Stomach (tissue), 9 donors: ENCODE data around the gene TRO. TPM values are rescaled to one million over a fixed set of nuclear protein-coding genes. Genes with fewer than 3 reads are reported as not detected.

Experiments used
- DNase-seq, 2 donors: peaks; one replicate each; pipeline versions ENCODE4 v3.0.0 to v3.0.0-alpha.2; 2013 to 2019
- H3K27ac ChIP-seq, 5 donors: fragments of 200-600 bp in 4 of 5; sonication (generic) in 4 of 5; one replicate each; pipeline ENCODE4 v1.5.1; 2013 to 2019; ENCODE audit warnings: mild to moderate bottlenecking in 1 of 5, moderate library complexity in 1 of 5
- H3K27me3 ChIP-seq, 3 donors: fragments of 200-600 bp; sonication (generic); one replicate each; pipeline ENCODE4 v1.5.1; 2017 to 2019; ENCODE audit warnings: mixed run types in 1 of 3
- H3K36me3 ChIP-seq, 4 donors: fragments of 200-600 bp; sonication (generic); 1 replicate in 3 of 4; 2 replicates in 1 of 4; pipeline ENCODE4 v1.5.1; 2016 to 2019
- H3K4me1 ChIP-seq, 4 donors: fragments of 200-600 bp; sonication (generic); one replicate each; pipeline ENCODE4 v1.5.1; 2016 to 2019
- H3K4me3 ChIP-seq, 4 donors: fragments of 200-600 bp; sonication (generic) in 3 of 4; one replicate each; pipeline ENCODE4 v1.5.1; 2016 to 2019; ENCODE audit warnings: mild to moderate bottlenecking in 1 of 4
- H3K9me3 ChIP-seq, 4 donors: fragments of 200-600 bp; sonication (generic); one replicate each; pipeline ENCODE4 v1.5.1; 2016 to 2019
- EP300 ChIP-seq: sonication (generic); formaldehyde crosslinking; IDR thresholded peaks from one replicate; pipeline ENCODE4 v1.6.1; 2017; ENCODE audit warnings: antibody characterized with exemption
- POLR2A ChIP-seq, 4 donors: fragments of 450-650 bp; IDR thresholded peaks; one replicate each; pipeline ENCODE4 v1.6.1; 2016; ENCODE audit warnings: antibody characterized with exemption in 4 of 4, control low read depth in 2 of 4, mild to moderate bottlenecking in 1 of 4, moderate library complexity in 1 of 4
- POLR2AphosphoS5 ChIP-seq, 3 donors: sonication (generic); formaldehyde crosslinking; IDR thresholded peaks; one replicate each; pipeline ENCODE4 v1.6.1; 2016; ENCODE audit warnings: antibody characterized with exemption in 3 of 3
- WGBS, 5 donors: extraction: QIAGEN DNeasy Blood & Tissue Kit in 3 of 5; methylation state at CpG; one replicate each; pipeline versions ENCODE4 v1.1.5 to v1.1.7; 2013 to 2018; 5-methylcytosine and 5-hydroxymethylcytosine counted together
- intact Hi-C: fragments of 100-400 bp; cut with DNase I; formaldehyde crosslinking; loops from one replicate; pipeline ENCODE4 v1.15.1; 2023; ENCODE audit warnings: low total_unique reads
- polyA plus RNA-seq, 3 donors: library from polyadenylated mRNA; stranded (reverse); fragments of 200-250 nt; gene quantifications; one replicate each; pipeline ENCODE4 v1.2.3, GENCODE V29; 2013
- total RNA-seq, 5 donors: library from RNA; depleted of rRNA; stranded (reverse); fragments of >200 nt; gene quantifications; one replicate each; pipeline versions ENCODE4 v1.1.0 to v1.2.3, GENCODE V29; 2014 to 2016
- TF ChIP-seq, protein P1 (sequence below), 7 experiments: fragments of 450-650 bp in 4 of 7; fragments of 200-600 bp in 3 of 7; sonication (generic) in 3 of 7; IDR thresholded peaks; one replicate each; pipeline ENCODE4 v1.5.1; 2016 to 2019; ENCODE audit warnings: antibody characterized with exemption in 7 of 7, control low read depth in 2 of 7, mild to moderate bottlenecking in 1 of 7
- donor health status: healthy with polysubstance abuse.
- donor health status: Bipolar disorder and iron deficiency.
- donor health status: healthy.

The TRO gene
- total and polyA plus RNA-seq, 8 donors, result 0.45 to 25.3 (median 4.1) TPM

GRCh38 chrX:54931107-54931506, 10.5 kb downstream of the TRO start:
- peaks cover 0 to 6% (median 0%) of the 10 kb centered on the region in 3 donors for H3K27me3 ChIP-seq
- H3K4me1 ChIP-seq, result no peaks in the 10 kb centered on the region
- H3K9me3 ChIP-seq, result peaks cover 0 to 19% (median 3%) of the 10 kb centered on the region in 4 donors
- no peak overlapping the region for H3K27ac ChIP-seq
- intact Hi-C loops, result no loop called here
- WGBS, 5 donors, result 61 to 93% (median 77%) methylated on average over 2 of the region's 2 CpGs
- no peak overlapping the region for H3K4me3 ChIP-seq
- DNase-seq, result no peak
- no peak for TF ChIP-seq POLR2A (IDR thresholded peaks at IDR 0.05)
- H3K36me3 ChIP-seq, result peaks cover 0 to 45% (median 13%) of the 10 kb centered on the region in 4 donors

- H3K9me3 ChIP-seq, result peaks cover 0 to 7% (median 0%) of the 10 kb centered on the region in 4 donors
- intact Hi-C loops, result no loop called here
- no peaks in the 10 kb centered on the region for H3K4me1 ChIP-seq
- no peak for DNase-seq
- H3K4me3 ChIP-seq, result no peak overlapping the region
- 76 to 93% (median 87%) methylated on average over 7 to 10 of the region's 10 CpGs for WGBS, 5 donors
- H3K36me3 ChIP-seq, result peaks cover 0 to 25% (median 12%) of the 10 kb centered on the region in 4 donors
- no peak overlapping the region for H3K27ac ChIP-seq
- H3K27me3 ChIP-seq, result peaks cover 0 to 6% (median 0%) of the 10 kb centered on the region in 3 donors
- TF ChIP-seq, protein P1, sequence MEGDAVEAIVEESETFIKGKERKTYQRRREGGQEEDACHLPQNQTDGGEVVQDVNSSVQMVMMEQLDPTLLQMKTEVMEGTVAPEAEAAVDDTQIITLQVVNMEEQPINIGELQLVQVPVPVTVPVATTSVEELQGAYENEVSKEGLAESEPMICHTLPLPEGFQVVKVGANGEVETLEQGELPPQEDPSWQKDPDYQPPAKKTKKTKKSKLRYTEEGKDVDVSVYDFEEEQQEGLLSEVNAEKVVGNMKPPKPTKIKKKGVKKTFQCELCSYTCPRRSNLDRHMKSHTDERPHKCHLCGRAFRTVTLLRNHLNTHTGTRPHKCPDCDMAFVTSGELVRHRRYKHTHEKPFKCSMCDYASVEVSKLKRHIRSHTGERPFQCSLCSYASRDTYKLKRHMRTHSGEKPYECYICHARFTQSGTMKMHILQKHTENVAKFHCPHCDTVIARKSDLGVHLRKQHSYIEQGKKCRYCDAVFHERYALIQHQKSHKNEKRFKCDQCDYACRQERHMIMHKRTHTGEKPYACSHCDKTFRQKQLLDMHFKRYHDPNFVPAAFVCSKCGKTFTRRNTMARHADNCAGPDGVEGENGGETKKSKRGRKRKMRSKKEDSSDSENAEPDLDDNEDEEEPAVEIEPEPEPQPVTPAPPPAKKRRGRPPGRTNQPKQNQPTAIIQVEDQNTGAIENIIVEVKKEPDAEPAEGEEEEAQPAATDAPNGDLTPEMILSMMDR (IDR thresholded peaks at IDR 0.05), result no peak
- TF ChIP-seq POLR2A (IDR thresholded peaks at IDR 0.05) (no peak), EP300 (no peak), POLR2AphosphoS5 (IDR thresholded peaks at IDR 0.05) (no peak)
These were observed 12.7 kb downstream of the TRO start for GRCh38 chrX:54933150-54933826.

DNA sequence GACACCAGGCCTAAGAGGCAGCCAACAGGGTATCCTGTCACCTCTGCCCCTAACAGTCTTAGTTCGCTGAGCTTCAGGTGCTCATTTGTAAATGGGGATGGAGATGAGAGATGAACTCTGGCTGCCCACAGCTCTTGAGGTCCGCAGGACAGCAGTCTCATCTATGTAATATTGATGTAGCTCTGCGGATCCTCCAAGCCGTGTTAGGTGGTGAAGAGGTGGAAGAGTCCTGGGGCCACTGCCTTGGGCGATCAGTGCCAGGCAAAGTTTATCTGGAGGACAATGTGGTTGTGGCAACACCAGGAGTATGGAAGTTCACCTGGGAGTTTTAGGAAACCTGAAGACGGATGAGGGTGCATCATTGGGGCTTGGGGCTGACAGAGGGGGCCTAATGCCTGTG, 13.4 kb downstream of the TRO start:
- H3K27ac ChIP-seq, result no peak overlapping the region
- WGBS, 5 donors, result 59 to 91% (median 73%) methylated on average over 6 of the region's 6 CpGs
- TF ChIP-seq POLR2A (IDR thresholded peaks at IDR 0.05) (no peak), EP300 (no peak)
- intact Hi-C loops, result no loop called here
- H3K9me3 ChIP-seq, result no peaks in the 10 kb centered on the region
- H3K4me3 ChIP-seq, result no peak overlapping the region
- peaks cover 0 to 6% (median 0%) of the 10 kb centered on the region in 3 donors for H3K27me3 ChIP-seq
- peaks cover 0 to 18% (median 8%) of the 10 kb centered on the region in 4 donors for H3K36me3 ChIP-seq
- no peaks in the 10 kb centered on the region for H3K4me1 ChIP-seq
- DNase-seq, result no peak

GRCh38 chrX:54934890-54935289, 14.3 kb downstream of the TRO start:
- 73 to 100% (median 84%) methylated on average over 1 to 3 of the region's 3 CpGs; no CpG with 5 or more reads in 1 of the 5 donors for WGBS, 5 donors
- no peak overlapping the region for H3K27ac ChIP-seq
- no peaks in the 10 kb centered on the region for H3K9me3 ChIP-seq
- intact Hi-C loops, result no loop called here
- no peak for DNase-seq
- H3K27me3 ChIP-seq, result peaks cover 0 to 6% (median 0%) of the 10 kb centered on the region in 3 donors
- TF ChIP-seq POLR2AphosphoS5 (IDR thresholded peaks at IDR 0.05) (no peak), EP300 (no peak), POLR2A (IDR thresholded peaks at IDR 0.05) (no peak)
- TF ChIP-seq, protein P1 (IDR thresholded peaks at IDR 0.05), result no peak
- H3K36me3 ChIP-seq, result peaks cover 0 to 9% (median 4%) of the 10 kb centered on the region in 4 donors
- H3K4me3 ChIP-seq, result no peak overlapping the region
- H3K4me1 ChIP-seq, result no peaks in the 10 kb centered on the region

- H3K4me1 ChIP-seq, result no peaks in the 10 kb centered on the region
- WGBS, 5 donors, result 59 to 83% (median 75%) methylated on average over 1 to 4 of the region's 4 CpGs
- DNase-seq, result no peak
- peaks cover 0 to 6% (median 0%) of the 10 kb centered on the region in 3 donors for H3K27me3 ChIP-seq
- H3K9me3 ChIP-seq, result no peaks in the 10 kb centered on the region
- peaks cover 0 to 7% (median 3%) of the 10 kb centered on the region in 4 donors for H3K36me3 ChIP-seq
- intact Hi-C loops, result no loop called here
- no peak for TF ChIP-seq POLR2A (IDR thresholded peaks at IDR 0.05)
- TF ChIP-seq EP300, result no peak
- no peak for TF ChIP-seq POLR2AphosphoS5 (IDR thresholded peaks at IDR 0.05)
- TF ChIP-seq, protein P1 (IDR thresholded peaks at IDR 0.05), result no peak
- H3K27ac ChIP-seq, result no peak overlapping the region
- no peak overlapping the region for H3K4me3 ChIP-seq
These were observed 14.7 kb downstream of the TRO start for GRCh38 chrX:54935306-54935705.
